Measurements from ENCODE around the gene CRTAC1. TPM values are rescaled to one million over a fixed set of nuclear protein-coding genes. Genes with fewer than 3 reads are reported as not detected.

The CRTAC1 gene
- total RNA-seq, 1 donor: not detected

DNA sequence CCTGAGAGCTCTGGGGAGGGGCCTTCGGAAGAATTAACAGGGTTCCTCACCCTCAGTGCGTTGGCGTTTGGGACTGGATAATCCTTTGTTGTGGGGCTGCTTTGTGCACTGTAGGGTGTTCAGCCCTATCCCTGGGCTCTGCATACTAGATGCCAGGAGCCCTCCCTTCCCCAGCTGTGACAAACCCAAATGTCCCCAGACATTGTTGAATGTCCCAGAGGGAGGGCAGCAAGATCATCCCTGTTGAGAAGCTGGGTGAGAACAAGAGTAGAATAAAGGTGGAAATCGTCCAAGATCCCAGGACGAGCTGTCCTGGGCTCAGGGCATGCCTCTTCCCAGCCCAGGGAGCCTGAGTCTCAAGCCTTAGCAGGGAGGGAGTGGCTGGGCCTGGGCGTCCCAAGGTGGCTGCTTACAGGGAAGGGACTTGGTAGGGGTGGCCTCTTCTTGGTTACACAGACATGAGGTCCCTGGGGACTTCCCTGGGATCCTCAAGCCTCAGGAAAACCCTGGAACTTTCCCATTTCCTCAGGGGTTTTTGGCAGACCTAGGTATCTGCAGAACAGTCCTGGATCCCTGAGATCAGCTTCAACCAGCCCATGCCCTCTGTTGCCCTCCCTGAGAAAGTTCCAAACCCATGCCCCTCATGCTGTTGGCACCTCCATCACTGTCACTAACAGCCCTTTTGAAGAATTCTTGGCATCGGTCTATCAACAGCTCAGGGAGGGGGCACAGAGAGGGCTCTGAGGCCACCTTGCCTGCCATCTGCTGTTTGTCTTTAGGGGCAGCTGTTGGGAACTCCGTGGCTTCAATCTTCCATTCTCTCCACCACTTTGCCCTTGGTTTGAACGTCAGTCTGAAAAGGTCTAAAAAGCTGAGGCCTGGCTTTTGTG lies 127.0 kb downstream of the CRTAC1 start:
- no peak for DNase-seq (ENCODE audit: low read depth in 2 of 3, low spot score in 2 of 3)

DNA sequence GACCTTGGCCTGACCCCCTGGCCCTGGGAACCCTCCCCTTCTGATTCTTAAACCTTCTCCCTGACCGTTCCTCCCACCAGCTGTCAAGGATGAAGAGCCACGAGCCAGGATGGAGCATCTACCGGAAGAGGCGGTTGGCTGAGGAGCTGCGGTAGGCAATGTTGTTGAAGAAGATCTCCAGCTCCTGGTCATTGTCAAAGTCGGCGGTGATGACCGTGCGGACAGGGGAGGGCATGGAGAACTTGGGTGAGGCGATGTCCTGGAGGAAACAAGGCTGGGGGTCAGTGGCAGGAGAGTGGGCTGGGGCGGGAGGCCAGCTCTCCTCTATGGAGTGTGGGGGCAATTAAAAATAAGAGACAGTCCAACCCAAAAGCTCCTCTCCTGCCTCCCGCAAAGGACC lies 129.0 kb downstream of the CRTAC1 start:
- no peak for DNase-seq (ENCODE audit: low read depth in 2 of 3, low spot score in 2 of 3)

DNA sequence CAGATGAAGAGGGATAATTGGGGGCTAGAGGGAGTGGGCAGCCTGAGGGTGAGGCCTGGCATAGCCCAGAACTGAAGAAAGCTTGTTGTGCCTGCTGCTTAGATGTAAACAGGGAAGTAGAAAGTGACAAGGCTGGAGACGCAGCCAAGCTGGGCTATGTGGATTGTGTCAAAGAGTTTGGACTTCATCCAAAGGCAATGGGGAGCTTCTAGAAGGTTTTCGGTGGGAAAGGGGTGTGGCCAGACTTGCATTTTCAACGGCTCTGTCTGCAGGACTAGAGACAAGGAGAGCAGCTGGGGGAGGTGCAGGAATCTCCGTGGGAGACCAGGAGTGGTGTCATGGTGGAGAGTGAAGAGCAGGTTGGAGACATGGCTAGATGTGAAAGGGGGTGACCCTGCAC lies 132.0 kb downstream of the CRTAC1 start:
- DNase-seq (ENCODE audit: low read depth in 2 of 3, low spot score in 2 of 3): no peak

DNA sequence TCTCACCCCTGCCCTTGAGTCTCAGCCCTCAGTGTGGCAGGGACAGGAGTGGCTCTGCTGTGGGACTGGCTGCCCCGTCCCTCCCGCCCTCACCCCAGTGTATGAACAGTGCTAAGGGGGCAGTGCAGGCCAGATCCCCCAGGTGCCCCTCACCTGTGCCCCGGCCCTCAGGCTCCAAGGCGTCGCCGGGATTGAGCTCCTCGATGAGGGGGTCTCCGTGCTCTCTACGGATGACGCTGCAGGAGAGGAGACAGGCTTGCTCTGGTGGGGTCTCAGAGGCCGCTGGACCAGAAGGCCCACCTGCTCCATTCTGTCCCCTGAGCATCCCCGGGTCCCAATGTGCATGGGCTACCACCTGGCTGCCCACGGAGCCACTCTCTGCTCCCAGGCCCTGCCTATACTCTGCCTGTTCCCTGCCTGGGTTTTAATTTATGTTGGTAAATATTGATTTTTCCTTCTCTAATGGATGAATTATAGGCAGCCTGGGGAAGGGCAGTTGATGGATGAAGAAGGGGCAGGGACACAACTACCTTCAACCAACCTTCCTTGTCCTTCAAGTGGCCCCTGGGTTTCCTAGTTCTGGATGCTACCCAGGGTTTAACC lies 133.6 kb downstream of the CRTAC1 start:
- no peak for DNase-seq (ENCODE audit: low read depth in 2 of 3, low spot score in 2 of 3)

DNA sequence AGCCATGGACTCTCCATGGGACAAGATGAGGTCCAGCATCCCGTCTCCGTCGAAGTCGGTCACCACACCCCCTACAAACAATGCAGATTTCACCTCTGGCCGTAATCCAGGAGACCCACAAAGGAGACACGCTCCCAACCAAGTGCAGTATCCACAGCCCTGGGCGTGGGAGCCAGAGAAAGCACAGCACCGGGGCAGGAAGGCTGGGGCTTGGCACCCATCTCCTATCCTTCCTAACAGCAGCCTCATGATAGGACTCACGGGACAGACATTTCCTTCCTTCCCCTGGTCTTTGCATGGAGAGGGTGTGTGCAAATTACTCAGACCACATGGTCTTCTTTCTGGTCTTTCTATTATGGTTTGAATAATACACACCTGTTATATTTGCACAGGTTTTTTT lies 134.5 kb downstream of the CRTAC1 start:
- no peak for DNase-seq (ENCODE audit: low read depth in 2 of 3, low spot score in 2 of 3)

DNA sequence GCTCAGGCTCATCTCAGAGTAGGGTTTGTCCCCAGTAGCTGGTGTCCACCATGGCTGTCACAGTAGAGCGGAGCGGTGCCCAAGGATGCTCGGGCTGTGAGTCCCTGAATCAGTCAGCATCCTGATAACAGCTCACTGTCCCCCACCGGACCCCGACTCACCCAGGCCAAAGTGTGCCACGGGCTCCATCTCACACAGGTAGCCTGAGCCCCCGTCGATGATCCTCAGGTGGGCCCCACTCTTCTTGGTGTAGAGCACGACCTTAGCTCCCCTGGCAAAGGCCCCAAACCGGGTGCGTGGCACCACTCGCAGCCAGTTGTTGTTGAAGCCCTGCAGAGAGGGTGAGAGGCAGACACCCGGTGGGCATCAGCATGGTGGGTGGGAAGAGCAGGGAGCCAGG lies 135.3 kb downstream of the CRTAC1 start:
- DNase-seq (ENCODE audit: low read depth in 2 of 3, low spot score in 2 of 3): no peak

DNA sequence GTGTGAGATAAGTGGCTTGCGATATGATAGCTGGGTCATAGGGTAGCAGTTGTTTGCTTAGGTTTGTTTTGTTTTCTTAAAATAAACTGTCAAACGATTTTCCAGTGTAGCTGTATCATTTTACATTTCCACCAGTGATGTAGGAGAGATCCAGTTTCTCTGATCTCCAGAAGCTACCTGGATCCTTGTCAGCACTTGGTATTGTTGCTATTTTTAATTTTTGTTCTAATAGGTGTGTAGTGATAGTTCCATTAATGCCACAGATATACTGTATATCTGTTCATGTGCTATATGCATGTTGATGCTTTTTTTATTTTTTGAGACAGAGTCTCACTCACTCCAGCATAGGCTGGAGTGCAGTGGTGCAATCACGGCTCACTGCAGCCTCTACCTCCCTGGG lies 136.3 kb downstream of the CRTAC1 start:
- DNase-seq (ENCODE audit: low read depth in 2 of 3, low spot score in 2 of 3): no peak

DNA sequence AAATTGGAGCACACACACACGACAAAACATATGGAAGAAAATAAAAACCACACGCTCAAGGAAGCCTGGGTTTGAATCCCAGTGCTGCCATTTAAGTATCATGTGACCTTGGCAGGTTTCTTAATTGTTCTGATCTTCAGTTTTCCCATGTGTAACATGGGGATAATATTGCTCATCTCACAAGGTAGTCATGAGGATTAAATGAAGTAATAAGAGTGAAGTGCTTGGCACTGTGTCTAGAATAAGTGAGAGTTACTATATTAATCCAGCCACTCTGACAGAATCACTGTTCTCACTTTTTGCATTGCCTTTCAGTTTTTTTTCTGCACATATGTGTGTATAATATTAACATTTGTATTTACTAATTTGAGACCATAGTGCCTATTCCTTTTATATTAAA lies 137.5 kb downstream of the CRTAC1 start:
- DNase-seq (ENCODE audit: low read depth in 2 of 3, low spot score in 2 of 3): no peak

DNA sequence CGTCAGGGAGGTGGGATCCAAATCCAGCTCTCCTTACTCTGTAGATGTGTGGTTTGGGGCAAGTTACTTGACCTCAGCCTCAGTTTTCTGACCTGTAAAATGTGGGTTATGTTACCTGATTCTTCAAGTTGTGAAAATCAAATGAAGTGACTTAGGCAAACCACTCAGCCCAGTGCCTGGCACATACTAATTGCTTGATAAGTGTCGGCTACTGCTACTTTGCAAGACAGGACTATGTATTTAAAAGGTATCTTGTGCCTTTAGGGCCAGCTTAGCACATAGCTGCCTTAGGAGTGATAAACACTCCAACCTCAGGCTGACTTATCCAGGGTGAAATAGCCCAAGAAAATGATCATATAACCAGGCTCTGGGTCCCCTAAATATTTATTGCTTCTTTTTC lies 137.9 kb downstream of the CRTAC1 start:
- no peak for DNase-seq (ENCODE audit: low read depth in 2 of 3, low spot score in 2 of 3)

DNA sequence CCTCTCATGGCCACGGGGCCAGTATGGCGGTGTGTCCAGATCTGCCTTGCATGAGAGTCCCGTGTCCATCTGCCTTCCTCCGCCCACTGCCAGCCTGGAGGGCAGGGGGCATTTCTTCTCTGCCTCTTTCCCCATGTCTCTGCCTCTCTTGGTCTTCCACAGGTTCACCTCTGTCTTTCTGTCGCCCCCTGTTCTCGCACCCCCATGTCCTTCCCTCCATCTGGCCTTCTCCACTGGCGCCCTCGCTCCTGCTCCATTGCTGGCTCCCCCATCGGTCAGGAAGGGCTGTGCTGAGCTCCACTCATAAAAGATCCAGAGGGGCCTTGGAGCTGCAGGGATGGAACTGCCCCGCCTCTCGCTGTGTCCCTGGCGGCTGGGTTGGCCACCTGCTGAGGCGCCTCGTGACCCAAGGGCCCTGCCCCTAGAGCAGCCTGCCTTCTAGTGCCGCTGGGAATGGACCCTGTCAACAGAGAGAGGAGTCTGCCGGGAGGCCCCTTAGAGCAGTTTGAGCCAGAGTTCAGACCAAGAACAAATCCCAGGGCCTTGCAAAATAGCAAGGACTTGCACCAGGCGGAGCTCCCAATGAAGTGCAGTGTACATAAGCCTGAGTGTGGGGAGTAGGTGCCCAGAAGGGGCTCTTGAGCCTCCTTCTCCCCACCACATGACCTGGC lies 138.8 kb downstream of the CRTAC1 start:
- no peak for DNase-seq (ENCODE audit: low read depth in 2 of 3, low spot score in 2 of 3)

DNA sequence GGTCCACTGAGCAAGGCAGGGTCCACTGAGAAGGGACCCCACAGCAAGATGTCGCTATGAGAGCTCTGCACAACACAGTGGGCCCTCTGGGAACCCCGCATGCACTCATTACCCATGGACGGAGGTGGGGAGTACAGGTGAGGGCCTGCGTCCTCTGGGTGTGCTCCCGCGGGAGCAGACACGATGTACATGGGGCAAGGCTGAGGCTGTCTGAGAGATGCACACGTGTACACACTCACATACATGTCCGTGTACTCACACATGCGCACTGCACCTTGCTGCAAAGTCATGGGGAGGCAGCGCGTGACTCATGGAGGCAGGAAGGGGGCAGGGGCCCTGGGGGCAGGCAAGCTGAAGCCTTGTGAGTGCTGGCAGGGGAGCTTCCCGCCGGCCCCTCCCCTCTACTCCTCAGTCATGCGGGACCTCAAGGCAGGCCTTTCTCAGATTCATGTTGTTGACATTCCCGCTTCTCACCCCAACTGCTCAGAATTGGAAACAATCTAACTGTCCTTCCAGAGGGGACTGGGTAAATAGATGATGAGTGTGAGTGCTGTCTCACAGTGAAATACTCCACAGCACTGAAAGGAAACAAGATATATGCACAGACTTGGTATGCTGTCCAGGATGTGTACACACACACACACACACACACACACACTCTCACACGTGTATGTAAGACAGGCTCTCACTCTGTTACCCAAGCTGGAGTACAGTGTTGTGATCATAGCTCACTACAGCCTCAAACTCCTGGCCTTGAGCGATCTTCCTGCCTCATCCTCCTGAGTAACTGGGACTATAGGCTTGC lies 140.8 kb downstream of the CRTAC1 start:
- peak in 2 of 3 donors; percentile 14 to 22 for DNase-seq (ENCODE audit: low read depth in 2 of 3, low spot score in 2 of 3)

DNA sequence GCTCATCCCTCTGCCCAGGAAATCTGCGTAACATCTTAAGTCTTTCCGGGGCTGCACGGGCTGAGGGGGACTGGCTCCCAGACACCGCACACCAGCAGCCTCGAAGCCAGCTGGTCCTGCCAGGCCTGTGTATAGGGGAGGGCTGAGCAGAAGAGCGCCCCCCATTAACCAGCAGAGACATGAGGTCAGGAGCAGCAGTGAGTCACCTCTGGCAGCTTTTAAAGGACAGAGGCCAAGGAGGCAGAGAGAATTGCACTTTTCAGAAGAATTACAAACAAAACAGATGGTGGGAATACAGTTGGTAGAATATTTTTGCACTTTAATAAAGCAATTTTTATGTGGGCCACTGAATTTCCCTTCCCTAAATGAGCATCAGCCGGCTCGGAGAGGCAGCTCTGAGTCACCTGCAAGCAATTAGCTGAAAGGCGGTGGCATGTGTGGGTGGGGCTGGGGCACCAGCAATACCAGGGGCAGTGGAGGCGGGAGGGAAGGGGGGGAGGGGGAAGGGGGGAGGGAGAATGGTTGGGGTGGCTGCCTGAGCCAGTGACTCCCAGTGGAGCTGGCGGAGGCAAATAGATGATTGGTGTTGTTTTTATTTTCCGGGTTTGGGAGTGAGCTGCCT lies 141.7 kb downstream of the CRTAC1 start:
- DNase-seq (ENCODE audit: low read depth in 2 of 3, low spot score in 2 of 3): no peak

DNA sequence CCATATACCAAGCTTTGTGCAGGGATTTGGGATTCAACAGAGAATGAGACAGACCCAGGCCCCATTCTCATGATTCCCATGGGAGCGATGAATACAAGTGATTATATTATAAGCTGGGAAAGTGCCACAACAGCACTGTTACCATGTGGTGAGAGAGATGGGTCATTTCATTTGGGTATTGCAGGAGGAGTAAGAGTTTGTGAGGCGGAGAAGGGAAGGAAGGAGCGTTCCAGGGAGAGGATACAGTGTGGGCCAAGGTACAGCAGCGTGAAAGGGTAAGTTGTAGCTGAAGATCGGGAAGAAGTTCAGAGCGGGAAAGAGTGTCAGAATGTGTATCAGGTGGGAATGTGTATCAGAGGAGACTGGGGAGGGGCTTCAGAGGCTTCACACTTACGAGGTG lies 142.3 kb downstream of the CRTAC1 start:
- no peak for DNase-seq (ENCODE audit: low read depth in 2 of 3, low spot score in 2 of 3)

DNA sequence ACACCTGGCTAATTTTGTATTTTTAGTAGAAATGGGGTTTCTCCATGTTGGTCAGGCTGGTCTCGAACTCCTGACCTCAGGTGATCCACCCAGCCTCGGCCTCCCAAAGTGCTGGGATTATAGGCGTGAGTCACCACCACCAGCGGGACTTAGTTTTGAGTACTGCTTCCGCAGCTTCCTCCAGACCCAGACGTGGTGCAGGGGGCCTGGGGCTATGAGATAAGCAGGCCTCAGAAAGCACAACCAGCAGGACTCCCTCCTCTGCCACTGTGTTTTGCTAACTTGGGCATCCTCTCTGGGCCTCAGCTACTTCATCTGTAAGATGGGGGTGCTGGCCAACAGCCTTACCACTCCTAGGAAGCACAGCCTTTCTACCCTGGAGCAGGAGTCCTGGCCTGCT lies 143.0 kb downstream of the CRTAC1 start:
- no peak for DNase-seq (ENCODE audit: low read depth in 2 of 3, low spot score in 2 of 3)

DNA sequence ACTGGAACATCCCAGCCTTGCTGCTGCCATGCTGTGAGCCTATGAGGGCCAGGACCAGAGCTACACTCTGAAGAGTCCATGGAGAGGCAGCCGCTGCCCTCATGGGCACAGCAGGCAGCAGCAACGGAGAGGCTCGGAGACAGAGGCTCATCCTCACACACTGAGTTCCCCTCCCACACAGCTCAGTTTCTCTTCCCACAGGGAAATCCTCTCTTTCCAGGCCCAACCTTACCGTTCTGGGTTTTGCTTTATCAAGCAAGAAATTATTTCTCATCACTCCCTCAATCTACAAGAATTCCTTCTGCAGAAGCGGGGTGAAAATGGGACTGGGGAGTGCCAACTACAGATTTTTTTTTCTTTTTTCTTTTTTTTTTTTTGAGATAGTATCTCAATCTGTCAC lies 144.1 kb downstream of the CRTAC1 start:
- no peak for DNase-seq (ENCODE audit: low read depth in 2 of 3, low spot score in 2 of 3)

DNA sequence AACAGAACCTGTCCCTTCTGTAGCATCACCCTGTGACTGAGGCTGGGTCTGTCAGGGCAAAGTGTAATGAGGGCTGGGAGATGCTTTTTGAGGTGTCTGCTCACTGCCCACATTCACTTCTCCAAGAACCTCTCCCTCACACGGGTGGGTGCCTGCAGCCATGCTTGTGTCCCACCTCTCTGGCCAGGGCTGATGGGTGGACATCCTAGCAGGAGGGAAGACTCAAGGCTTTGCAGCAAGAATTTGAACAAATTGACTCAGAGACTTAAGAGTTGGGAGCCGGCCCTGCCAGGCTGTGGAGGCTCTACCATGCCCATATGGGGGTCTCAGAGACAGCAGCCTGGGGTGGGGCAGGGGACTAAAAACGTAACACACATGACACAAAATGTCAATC lies 147.3 kb downstream of the CRTAC1 start:
- DNase-seq (ENCODE audit: low read depth in 2 of 3, low spot score in 2 of 3): no peak

DNA sequence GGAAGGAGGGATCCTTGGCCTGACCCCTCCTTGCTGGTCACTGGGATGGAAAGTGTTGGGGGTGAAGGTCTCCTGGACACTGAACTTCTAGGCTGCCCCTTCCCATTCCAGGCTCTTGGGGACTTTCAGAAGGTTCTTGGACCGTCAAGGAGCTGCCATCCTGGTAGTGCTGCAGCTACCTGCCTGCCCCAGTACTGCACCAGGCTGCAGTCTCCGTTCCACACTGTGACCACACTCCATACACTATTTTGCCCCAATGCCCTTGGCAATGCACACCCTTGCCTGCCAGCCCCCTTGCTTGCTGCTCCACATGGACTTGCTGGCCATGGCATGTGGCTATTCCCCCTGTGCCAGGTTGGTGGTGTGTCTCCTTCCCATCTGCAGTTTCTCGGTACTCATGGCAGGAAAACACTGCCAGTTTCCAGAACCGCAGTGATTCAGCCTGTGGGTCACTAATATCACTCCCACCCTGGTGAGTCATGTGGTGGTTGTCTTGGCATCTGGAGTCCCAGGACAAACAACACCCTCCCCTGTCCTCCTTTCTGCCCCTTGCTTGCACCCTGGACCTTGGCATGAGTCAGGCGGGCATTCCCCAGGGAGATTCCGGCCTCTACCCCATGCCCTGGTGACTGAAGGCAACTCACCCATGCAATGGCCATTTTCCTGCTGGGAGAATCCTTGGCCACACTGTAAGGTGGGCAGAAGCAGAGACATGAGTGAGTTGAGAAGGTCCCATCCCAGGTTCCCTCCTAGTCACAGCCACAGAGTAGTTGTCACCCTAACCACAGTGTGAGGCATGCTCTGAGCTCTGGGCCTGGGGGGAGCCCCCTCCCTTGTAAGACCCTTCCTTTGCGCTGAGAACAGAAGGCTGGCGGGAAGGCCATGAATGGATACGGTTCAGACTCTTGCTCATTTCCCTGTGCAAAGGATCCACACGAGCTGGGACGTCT lies 148.0 kb downstream of the CRTAC1 start:
- DNase-seq (ENCODE audit: low read depth in 2 of 3, low spot score in 2 of 3): no peak

DNA sequence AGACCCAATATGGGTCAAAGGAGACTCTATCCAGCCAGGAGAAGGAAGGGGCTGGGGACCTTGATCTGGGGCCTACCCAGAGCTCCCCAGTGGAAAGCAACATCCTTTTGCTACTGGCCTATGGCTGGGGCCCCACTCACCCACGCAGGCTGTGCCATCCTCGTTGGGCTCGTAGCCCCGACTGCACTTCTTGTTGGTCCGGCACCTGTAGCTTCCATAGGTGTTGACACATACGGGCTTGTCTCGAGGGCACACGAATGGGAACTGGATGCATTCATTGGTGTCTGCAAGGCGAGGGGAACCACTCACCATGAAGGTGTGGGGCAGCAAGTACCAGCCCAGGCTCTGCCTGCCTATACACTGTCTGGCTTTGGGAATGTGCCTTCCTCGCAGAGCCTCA lies 150.3 kb downstream of the CRTAC1 start:
- no peak for DNase-seq (ENCODE audit: low read depth in 2 of 3, low spot score in 2 of 3)

DNA sequence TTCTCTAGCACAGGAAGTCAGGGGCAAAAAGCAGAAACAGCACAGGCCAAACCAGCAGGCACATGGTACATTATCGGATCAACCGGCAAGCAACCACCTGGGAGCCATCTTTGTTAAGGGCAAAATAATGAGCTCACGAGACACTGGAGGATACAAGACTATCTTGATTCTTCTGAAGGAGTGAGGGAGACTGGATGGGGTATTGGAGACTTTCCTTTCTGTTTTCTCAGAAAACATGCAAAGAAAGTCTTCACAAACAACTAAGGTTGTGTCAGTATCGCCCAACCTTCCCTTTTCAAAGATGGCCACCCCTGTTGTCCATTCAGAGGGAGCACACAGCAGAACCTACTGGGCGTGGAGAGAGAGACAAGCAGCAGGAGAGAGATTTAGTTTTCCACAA lies 151.2 kb downstream of the CRTAC1 start:
- DNase-seq (ENCODE audit: low read depth in 2 of 3, low spot score in 2 of 3): no peak

DNA sequence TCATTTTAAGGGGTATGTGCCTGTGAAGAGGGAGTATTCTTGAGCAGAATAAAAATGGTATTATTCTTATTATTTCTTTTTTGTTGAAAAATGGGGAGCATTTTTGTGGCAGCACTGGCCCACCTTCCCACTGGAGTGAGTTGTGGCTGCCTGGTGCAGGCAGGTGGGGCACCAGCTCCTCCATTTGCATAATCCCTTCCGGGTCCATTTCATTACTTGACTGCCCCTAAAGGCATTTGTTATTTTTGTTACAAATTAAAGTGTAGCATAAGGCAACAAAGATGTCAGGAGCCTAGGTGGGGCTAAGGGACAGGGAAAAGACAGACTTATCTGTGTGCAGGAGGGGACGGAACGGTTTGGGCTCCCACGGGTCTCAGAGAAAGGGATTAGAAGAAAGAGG lies 154.0 kb downstream of the CRTAC1 start:
- no peak for DNase-seq (ENCODE audit: low read depth in 2 of 3, low spot score in 2 of 3)
